Measurements from ENCODE around the gene MDGA2. TPM values are rescaled to one million over a fixed set of nuclear protein-coding genes. Genes with fewer than 3 reads are reported as not detected.

Gene MDGA2
- total RNA-seq, 1 donor from 2014 or later = 2.4 TPM

DNA sequence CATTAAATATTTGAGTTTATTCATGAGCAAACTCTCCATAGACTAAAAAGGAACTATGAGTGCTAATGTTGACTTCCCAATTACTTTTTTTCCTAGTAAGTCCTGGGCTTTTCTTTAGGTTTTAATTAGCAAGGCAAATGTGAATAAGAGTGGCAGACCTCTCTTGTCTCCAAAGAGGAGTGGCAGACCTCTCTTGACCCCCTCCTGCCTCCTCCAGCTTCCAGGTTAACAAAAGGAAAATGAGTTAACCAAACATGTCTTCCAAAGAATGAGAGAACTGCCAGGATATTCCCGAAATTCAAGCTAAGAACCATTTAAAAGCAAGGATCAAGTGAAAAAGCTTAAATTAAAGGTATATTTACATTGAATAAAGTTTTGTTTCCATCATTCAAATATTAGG lies 253.2 kb downstream of the MDGA2 start:
- Mint-ChIP-seq H3K4me3 (ENCODE audit: unreplicated experiment) (no peak overlapping the region), H3K27me3 (ENCODE audit: low read depth, unreplicated experiment) (no peaks in the 10 kb centered on the region), H3K27ac (ENCODE audit: unreplicated experiment) (no peak overlapping the region), H3K9me3 (ENCODE audit: unreplicated experiment) (no peaks in the 10 kb centered on the region), H3K4me1 (ENCODE audit: low read depth, unreplicated experiment) (no peaks in the 10 kb centered on the region), H3K36me3 (ENCODE audit: low read depth, unreplicated experiment) (no peaks in the 10 kb centered on the region)
- Histone ChIP-seq H3K79me2 (ENCODE audit: insufficient read depth, low read length) (no peaks in the 10 kb centered on the region), H2AFZ (ENCODE audit: low read depth, low read length) (no peak overlapping the region), H3K4me2 (ENCODE audit: low read length) (no peak overlapping the region), H3K27me3 (ENCODE audit: insufficient read depth, low read length) (no peaks in the 10 kb centered on the region), H3K9me3 (ENCODE audit: insufficient read depth, low read depth, low read length) (no peaks in the 10 kb centered on the region), H3K36me3 (ENCODE audit: insufficient read depth, low read length) (no peaks in the 10 kb centered on the region), H3K4me1 (ENCODE audit: insufficient read depth, low read length) (no peaks in the 10 kb centered on the region), H3K9ac (ENCODE audit: low read length) (no peak overlapping the region), H3K27ac (ENCODE audit: low read depth, low read length) (no peak overlapping the region), H4K20me1 (ENCODE audit: insufficient read depth, low read length) (no peaks in the 10 kb centered on the region), H3K4me3 (ENCODE audit: insufficient read depth, low read depth, low read length) (no peak overlapping the region)
- FAIRE-seq (no peak), DNase-seq (ENCODE audit: low read depth) (no peak)
- no peak for TF ChIP-seq EZH2 (IDR thresholded peaks at IDR 0.05; ENCODE audit: insufficient read depth, low read length)
- TF ChIP-seq, protein P1, sequence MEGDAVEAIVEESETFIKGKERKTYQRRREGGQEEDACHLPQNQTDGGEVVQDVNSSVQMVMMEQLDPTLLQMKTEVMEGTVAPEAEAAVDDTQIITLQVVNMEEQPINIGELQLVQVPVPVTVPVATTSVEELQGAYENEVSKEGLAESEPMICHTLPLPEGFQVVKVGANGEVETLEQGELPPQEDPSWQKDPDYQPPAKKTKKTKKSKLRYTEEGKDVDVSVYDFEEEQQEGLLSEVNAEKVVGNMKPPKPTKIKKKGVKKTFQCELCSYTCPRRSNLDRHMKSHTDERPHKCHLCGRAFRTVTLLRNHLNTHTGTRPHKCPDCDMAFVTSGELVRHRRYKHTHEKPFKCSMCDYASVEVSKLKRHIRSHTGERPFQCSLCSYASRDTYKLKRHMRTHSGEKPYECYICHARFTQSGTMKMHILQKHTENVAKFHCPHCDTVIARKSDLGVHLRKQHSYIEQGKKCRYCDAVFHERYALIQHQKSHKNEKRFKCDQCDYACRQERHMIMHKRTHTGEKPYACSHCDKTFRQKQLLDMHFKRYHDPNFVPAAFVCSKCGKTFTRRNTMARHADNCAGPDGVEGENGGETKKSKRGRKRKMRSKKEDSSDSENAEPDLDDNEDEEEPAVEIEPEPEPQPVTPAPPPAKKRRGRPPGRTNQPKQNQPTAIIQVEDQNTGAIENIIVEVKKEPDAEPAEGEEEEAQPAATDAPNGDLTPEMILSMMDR (IDR thresholded peaks at IDR 0.05; ENCODE audit: insufficient read depth, low read depth, low read length) = no peak

DNA sequence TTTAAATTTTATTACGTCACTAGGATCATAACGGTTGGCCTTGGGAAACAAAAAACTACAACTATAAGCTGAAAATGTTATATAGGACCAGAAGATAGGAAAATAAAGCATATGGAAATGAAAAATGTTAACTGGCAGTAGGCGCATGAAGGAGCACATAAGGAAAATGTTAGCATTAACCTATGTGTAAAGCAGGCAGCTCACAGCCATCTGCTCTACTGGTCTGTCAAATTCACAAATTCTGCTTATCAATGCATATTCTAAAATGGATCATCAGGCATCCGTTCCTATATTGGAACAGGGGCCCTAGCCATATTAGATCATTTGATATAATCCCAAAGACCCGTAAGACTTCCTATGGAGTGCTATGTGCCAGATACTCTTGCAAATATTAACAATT lies 263.9 kb downstream of the MDGA2 start:
- Mint-ChIP-seq H3K9me3 (ENCODE audit: unreplicated experiment) (no peaks in the 10 kb centered on the region), H3K4me3 (ENCODE audit: unreplicated experiment) (no peak overlapping the region), H3K27ac (ENCODE audit: unreplicated experiment) (no peak overlapping the region), H3K4me1 (ENCODE audit: low read depth, unreplicated experiment) (no peaks in the 10 kb centered on the region), H3K36me3 (ENCODE audit: low read depth, unreplicated experiment) (no peaks in the 10 kb centered on the region), H3K27me3 (ENCODE audit: low read depth, unreplicated experiment) (no peaks in the 10 kb centered on the region)
- H3K79me2 ChIP-seq (ENCODE audit: insufficient read depth, low read length) = no peaks in the 10 kb centered on the region
- no peaks in the 10 kb centered on the region for H3K4me1 ChIP-seq (ENCODE audit: insufficient read depth, low read length)
- H3K36me3 ChIP-seq (ENCODE audit: insufficient read depth, low read length) = no peaks in the 10 kb centered on the region
- no peak overlapping the region for H3K4me2 ChIP-seq (ENCODE audit: low read length)
- H4K20me1 ChIP-seq (ENCODE audit: insufficient read depth, low read length) = no peaks in the 10 kb centered on the region
- no peak overlapping the region for H3K9ac ChIP-seq (ENCODE audit: low read length)
- no peak overlapping the region for H3K27ac ChIP-seq (ENCODE audit: low read depth, low read length)
- DNase-seq (ENCODE audit: low read depth) (no peak), FAIRE-seq (no peak)
- no peak for TF ChIP-seq EZH2 (IDR thresholded peaks at IDR 0.05; ENCODE audit: insufficient read depth, low read length)
- TF ChIP-seq, protein P1 (IDR thresholded peaks at IDR 0.05; ENCODE audit: insufficient read depth, low read depth, low read length) = no peak
- no peak overlapping the region for H2AFZ ChIP-seq (ENCODE audit: low read depth, low read length)
- no peaks in the 10 kb centered on the region for H3K9me3 ChIP-seq (ENCODE audit: insufficient read depth, low read depth, low read length)
- no peaks in the 10 kb centered on the region for H3K27me3 ChIP-seq (ENCODE audit: insufficient read depth, low read length)
- H3K4me3 ChIP-seq (ENCODE audit: insufficient read depth, low read depth, low read length) = no peak overlapping the region

DNA sequence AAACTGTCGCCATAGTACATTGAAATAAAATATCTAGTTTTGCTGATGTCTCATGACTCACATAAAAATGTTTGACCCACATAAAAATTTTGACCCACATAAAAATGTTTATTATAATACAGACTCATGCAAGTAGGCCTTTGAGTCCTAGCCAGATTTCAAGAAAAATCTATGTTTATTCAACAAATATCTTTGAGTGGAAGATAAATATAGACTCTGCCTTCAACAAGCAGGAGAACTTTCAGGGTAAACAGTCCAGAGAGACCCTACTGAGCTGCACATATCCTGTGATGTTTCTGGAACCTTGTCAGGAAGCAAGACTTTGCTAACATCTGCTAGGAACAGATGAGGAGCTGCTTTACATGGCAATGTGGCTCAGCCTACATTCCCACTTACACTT lies 283.1 kb downstream of the MDGA2 start:
- Histone ChIP-seq H3K79me2 (ENCODE audit: insufficient read depth, low read length) (no peaks in the 10 kb centered on the region), H3K4me2 (ENCODE audit: low read length) (no peak overlapping the region), H3K9me3 (ENCODE audit: insufficient read depth, low read depth, low read length) (no peaks in the 10 kb centered on the region), H3K36me3 (ENCODE audit: insufficient read depth, low read length) (no peaks in the 10 kb centered on the region), H3K27me3 (ENCODE audit: insufficient read depth, low read length) (no peaks in the 10 kb centered on the region), H3K9ac (ENCODE audit: low read length) (no peak overlapping the region), H2AFZ (ENCODE audit: low read depth, low read length) (no peak overlapping the region), H3K27ac (ENCODE audit: low read depth, low read length) (no peak overlapping the region), H4K20me1 (ENCODE audit: insufficient read depth, low read length) (no peaks in the 10 kb centered on the region), H3K4me3 (ENCODE audit: insufficient read depth, low read depth, low read length) (no peak overlapping the region), H3K4me1 (ENCODE audit: insufficient read depth, low read length) (no peaks in the 10 kb centered on the region)
- TF ChIP-seq, protein P1 (IDR thresholded peaks at IDR 0.05; ENCODE audit: insufficient read depth, low read depth, low read length) = no peak
- TF ChIP-seq EZH2 (IDR thresholded peaks at IDR 0.05; ENCODE audit: insufficient read depth, low read length) = no peak
- no peaks in the 10 kb centered on the region for H3K9me3 Mint-ChIP-seq (ENCODE audit: unreplicated experiment)
- H3K36me3 Mint-ChIP-seq (ENCODE audit: low read depth, unreplicated experiment) = no peaks in the 10 kb centered on the region
- DNase-seq (ENCODE audit: low read depth) = peak; percentile 2
- H3K4me1 Mint-ChIP-seq (ENCODE audit: low read depth, unreplicated experiment) = peaks cover 8% of the 10 kb centered on the region
- FAIRE-seq = no peak
- H3K4me3 Mint-ChIP-seq (ENCODE audit: unreplicated experiment) = no peak overlapping the region
- no peak overlapping the region for H3K27ac Mint-ChIP-seq (ENCODE audit: unreplicated experiment)
- no peaks in the 10 kb centered on the region for H3K27me3 Mint-ChIP-seq (ENCODE audit: low read depth, unreplicated experiment)
